H1 (cell line): Measurements from ENCODE around the gene SPTLC3. TPM values are rescaled to one million over a fixed set of nuclear protein-coding genes. Genes with fewer than 3 reads are reported as not detected.

Source experiments
- CHD7 ChIP-seq: fragments of 300-600 bp; sonication (generic); IDR thresholded peaks from 2 replicates; pipeline ENCODE4 v1.7.1; 2012; ENCODE audit warnings: low read length, moderate library complexity, mild to moderate bottlenecking, inconsistent platforms; ENCODE audit not compliant: insufficient replicate concordance
- HDAC2 ChIP-seq, 2 experiments: fragments of 300-600 bp in 1 of 2; sonication (generic) in 1 of 2; IDR thresholded peaks; 2 replicates each; pipeline ENCODE4 v1.6.1; 2011 to 2012; ENCODE audit warnings: low read depth in 2 of 2, low read length in 2 of 2, mild to moderate bottlenecking in 2 of 2, moderate library complexity in 2 of 2, borderline replicate concordance in 1 of 2, inconsistent platforms in 1 of 2
- HDAC6 ChIP-seq: IDR thresholded peaks from one replicate; pipeline ENCODE4 v1.7.1; 2012; ENCODE audit warnings: low read depth, mild to moderate bottlenecking, inconsistent platforms, low read length, moderate library complexity
- RBBP5 ChIP-seq: IDR thresholded peaks from 2 replicates; pipeline ENCODE4 v1.7.1; 2012; ENCODE audit warnings: low read depth, mild to moderate bottlenecking, inconsistent platforms, low read length, moderate library complexity, borderline replicate concordance
- RFX5 ChIP-seq: IDR thresholded peaks from 2 replicates; pipeline ENCODE4 v1.6.1; 2011; ENCODE audit warnings: low read depth, low read length, improper control_type of control experiment, borderline replicate concordance
- TEAD4 ChIP-seq: IDR thresholded peaks from 2 replicates; pipeline ENCODE4 v1.6.1; 2012; ENCODE audit warnings: low read depth, low read length, inconsistent platforms, mixed read lengths
- polyA plus RNA-seq, 7 experiments: library from polyadenylated mRNA; depleted of rRNA in 3 of 7; stranded (reverse) in 5 of 7; unstranded in 2 of 7; fragments of >200 nt in 5 of 7; fragments of 200-250 nt in 2 of 7; gene quantifications; 1 replicate in 5 of 7; 2 replicates in 1 of 7; 4 replicates in 1 of 7; pipeline versions ENCODE4 v1.2.1 to v1.2.3, GENCODE V29; 2011 to 2013; ENCODE audit warnings: missing spikeins in 2 of 7, mixed read lengths in 2 of 7
- total RNA-seq: library from RNA; stranded (reverse); fragmentation: NEBNext Ultra II Directional; extraction: Animal tissue kit (Norgen Biotek cat#: 25700); gene quantifications from 2 replicates; pipeline ENCODE4 v1.2.1, GENCODE V29; 2021

The SPTLC3 gene
- total and polyA plus RNA-seq, 2 of the 8 experiments (the other 6 are each of a cell fraction or from before 2014, with no cell fraction given): 0.23 to 0.82 TPM

DNA sequence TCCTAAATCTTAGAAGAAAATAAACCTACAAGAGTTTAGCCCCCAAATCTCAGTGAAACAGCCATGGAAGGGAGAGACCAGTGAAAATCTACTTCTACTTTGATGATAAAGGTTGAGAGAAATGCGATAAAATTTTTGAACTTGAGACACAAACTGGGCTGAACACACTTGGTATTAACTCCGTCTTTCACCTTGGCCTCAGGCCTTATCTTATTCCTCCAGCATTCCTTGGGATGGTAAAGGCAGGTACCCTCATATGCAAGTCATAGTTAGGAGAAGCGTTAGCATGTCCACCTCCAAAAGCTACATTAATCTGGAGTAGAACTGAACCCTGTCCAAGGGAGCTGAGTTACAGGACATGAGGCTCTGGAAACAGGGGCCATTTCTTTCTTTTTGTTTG is 1.2 kb upstream of the SPTLC3 start (continued):
- TF ChIP-seq CHD7 (no peak), HDAC2 (IDR thresholded peaks at IDR 0.05; ENCODE audit: borderline replicate concordance in 1 of 2, low read depth in 2 of 2, low read length in 2 of 2) (no peak), HDAC6 (no peak), RFX5 (no peak), TEAD4 (no peak), RBBP5 (no peak)
